ENCODE results near the gene PRODH2. TPM values are rescaled to one million over a fixed set of nuclear protein-coding genes. Genes with fewer than 3 reads are reported as not detected.

The PRODH2 gene
- total and polyA plus RNA-seq, 4 donors, result 56.4 to 156 (median 114) TPM

GRCh38 chr19:35856546-35857149, 44.0 kb upstream of the PRODH2 start, which contains the start of gene KIRREL2:
Gene KIRREL2, plus strand, starts transcription at chr19:35856911. Its CDS starts 209 bp downstream, at chr19:35857120.
- Histone ChIP-seq H3K4me1 (ENCODE audit: control insufficient read depth in 4 of 4, insufficient read depth in 4 of 4, low read length in 3 of 4) (peaks cover 4 to 10% (median 6%) of the 10 kb centered on the region in 4 donors), H3K4me3 (ENCODE audit: low read depth in 1 of 3, low read length in 3 of 3) (peak within 1 kb of the TSS in 1 of 3 donors; percentile 49), H3K9me3 (ENCODE audit: control insufficient read depth in 4 of 4, low read length in 3 of 4) (no peaks in the 10 kb centered on the region), H3K36me3 (ENCODE audit: control insufficient read depth in 4 of 4, insufficient read depth in 3 of 4, low read depth in 1 of 4, low read length in 3 of 4) (no peaks in the 10 kb centered on the region), H3K27me3 (ENCODE audit: control insufficient read depth in 4 of 4, insufficient read depth in 4 of 4, low read length in 3 of 4) (peaks cover 0 to 4% (median 2%) of the 10 kb centered on the region in 4 donors), H3K9ac (ENCODE audit: low read depth in 1 of 2, low read length in 2 of 2) (no peak within 1 kb of the TSS), H3K27ac (ENCODE audit: low read depth in 1 of 2, low read length in 2 of 2) (no peak within 1 kb of the TSS)
- no peak for TF ChIP-seq HNF4A (conservative IDR thresholded peaks at IDR 0.05)
- TF ChIP-seq RXRA (IDR thresholded peaks at IDR 0.05), result no peak
- TF ChIP-seq, protein P1, sequence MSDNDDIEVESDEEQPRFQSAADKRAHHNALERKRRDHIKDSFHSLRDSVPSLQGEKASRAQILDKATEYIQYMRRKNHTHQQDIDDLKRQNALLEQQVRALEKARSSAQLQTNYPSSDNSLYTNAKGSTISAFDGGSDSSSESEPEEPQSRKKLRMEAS (IDR thresholded peaks at IDR 0.05), result no peak
- no peak for TF ChIP-seq FOXA1 (IDR thresholded peaks at IDR 0.05)
- TF ChIP-seq EGR1 (IDR thresholded peaks at IDR 0.05; ENCODE audit: low read depth in 2 of 2), result no peak
- TF ChIP-seq SP1 (IDR thresholded peaks at IDR 0.05), result no peak
- no peak for TF ChIP-seq CTCF (IDR thresholded peaks at IDR 0.05; ENCODE audit: low read depth, low read length, missing input control)
- TF ChIP-seq NR2F2 (IDR thresholded peaks at IDR 0.05), result no peak
- no peak for TF ChIP-seq TAF1 (conservative IDR thresholded peaks at IDR 0.05)
- TF ChIP-seq YY1 (IDR thresholded peaks at IDR 0.05), result no peak
- TF ChIP-seq RAD21 (IDR thresholded peaks at IDR 0.05), result no peak
- no peak for TF ChIP-seq FOXA2 (IDR thresholded peaks at IDR 0.05)
- TF ChIP-seq, protein P2, sequence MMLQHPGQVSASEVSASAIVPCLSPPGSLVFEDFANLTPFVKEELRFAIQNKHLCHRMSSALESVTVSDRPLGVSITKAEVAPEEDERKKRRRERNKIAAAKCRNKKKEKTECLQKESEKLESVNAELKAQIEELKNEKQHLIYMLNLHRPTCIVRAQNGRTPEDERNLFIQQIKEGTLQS (IDR thresholded peaks at IDR 0.05), result no peak
- TF ChIP-seq, protein P3, sequence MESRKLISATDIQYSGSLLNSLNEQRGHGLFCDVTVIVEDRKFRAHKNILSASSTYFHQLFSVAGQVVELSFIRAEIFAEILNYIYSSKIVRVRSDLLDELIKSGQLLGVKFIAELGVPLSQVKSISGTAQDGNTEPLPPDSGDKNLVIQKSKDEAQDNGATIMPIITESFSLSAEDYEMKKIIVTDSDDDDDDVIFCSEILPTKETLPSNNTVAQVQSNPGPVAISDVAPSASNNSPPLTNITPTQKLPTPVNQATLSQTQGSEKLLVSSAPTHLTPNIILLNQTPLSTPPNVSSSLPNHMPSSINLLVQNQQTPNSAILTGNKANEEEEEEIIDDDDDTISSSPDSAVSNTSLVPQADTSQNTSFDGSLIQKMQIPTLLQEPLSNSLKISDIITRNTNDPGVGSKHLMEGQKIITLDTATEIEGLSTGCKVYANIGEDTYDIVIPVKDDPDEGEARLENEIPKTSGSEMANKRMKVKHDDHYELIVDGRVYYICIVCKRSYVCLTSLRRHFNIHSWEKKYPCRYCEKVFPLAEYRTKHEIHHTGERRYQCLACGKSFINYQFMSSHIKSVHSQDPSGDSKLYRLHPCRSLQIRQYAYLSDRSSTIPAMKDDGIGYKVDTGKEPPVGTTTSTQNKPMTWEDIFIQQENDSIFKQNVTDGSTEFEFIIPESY (IDR thresholded peaks at IDR 0.05), result no peak
- no peak for TF ChIP-seq REST (IDR thresholded peaks at IDR 0.05)
- no peak for TF ChIP-seq GABPA (IDR thresholded peaks at IDR 0.05 in 1 of 2, conservative IDR thresholded peaks at IDR 0.05 in 1 of 2)
- 4% methylated on average over 42 of the region's 42 CpGs for WGBS
- no peak for DNase-seq (ENCODE audit: low spot score)
